MCF 10A (cell line): ENCODE measurements around the gene POLR3B. TPM values are rescaled to one million over a fixed set of nuclear protein-coding genes. Genes with fewer than 3 reads are reported as not detected.
"Not testable (repeated sequence)": the region's sequence is repeated elsewhere in the genome, so short reads cannot be mapped to it uniquely, and the experiment has no call there.

ENCODE experiments used
- BruUV-seq: library from RNA; stranded (reverse); fragments of 400-500 nt; replicated peaks from 2 replicates; lab custom pipeline; 2021; lab: Mats Ljungman, UMichigan
- CTCF ChIA-PET: fragments of 300-600 bp; sonication (Branson Sonifier 250); formaldehyde crosslinking; extraction: SDS; loops from one replicate; lab custom pipeline; 2021; ENCODE audit warnings: antibody characterized with exemption, inconsistent platforms; lab: Yijun Ruan, JAX
- POLR2A ChIA-PET: fragments of 300-600, 350-650 bp; sonication (Branson Sonifier 250); formaldehyde crosslinking; extraction: SDS; loops from one replicate; lab custom pipeline; 2020; ENCODE audit warnings: antibody characterized with exemption, inconsistent platforms; lab: Yijun Ruan, JAX
- DNase-seq: peaks from one replicate; pipeline ENCODE4 v3.0.0-alpha.2; 2018; ENCODE audit not compliant: unreplicated experiment
- H3K27ac Mint-ChIP-seq: one replicate; pipeline ENCODE4 v1.8.0; 2022; ENCODE audit warnings: mild to moderate bottlenecking, low read depth, mixed read lengths; ENCODE audit not compliant: unreplicated experiment
- H3K27me3 Mint-ChIP-seq: one replicate; pipeline ENCODE4 v1.8.0; 2022; ENCODE audit warnings: mixed read lengths; ENCODE audit not compliant: insufficient read depth, unreplicated experiment
- H3K36me3 Mint-ChIP-seq: one replicate; pipeline ENCODE4 v1.8.0; 2022; ENCODE audit warnings: mild to moderate bottlenecking, moderate library complexity, mixed read lengths; ENCODE audit not compliant: insufficient read depth, unreplicated experiment
- H3K4me1 Mint-ChIP-seq: one replicate; pipeline ENCODE4 v1.8.0; 2022; ENCODE audit warnings: mixed read lengths; ENCODE audit not compliant: insufficient read depth, unreplicated experiment
- H3K4me3 Mint-ChIP-seq: one replicate; pipeline ENCODE4 v1.8.0; 2022; ENCODE audit warnings: mild to moderate bottlenecking, moderate library complexity, mixed read lengths; ENCODE audit not compliant: unreplicated experiment
- H3K9me3 Mint-ChIP-seq: one replicate; pipeline ENCODE4 v1.8.0; 2022; ENCODE audit warnings: mixed read lengths; ENCODE audit not compliant: unreplicated experiment
- CTCF ChIP-seq: fragments of 200-600 bp; IDR thresholded peaks from one replicate; pipeline ENCODE4 v1.8.0; 2022; ENCODE audit warnings: antibody characterized with exemption, mild to moderate bottlenecking; ENCODE audit not compliant: unreplicated experiment
- intact Hi-C: fragments of 100-400 bp; cut with micrococcal nuclease; formaldehyde crosslinking; loops from 2 replicates; pipeline ENCODE4 v1.14.1; 2022
- total RNA-seq: library from RNA; stranded (reverse); gene quantifications from 2 replicates; pipeline ENCODE4 v1.2.3, GENCODE V29; 2022

POLR3B gene
- total RNA-seq, 1 experiment from 2014 or later = 15.7 TPM

GRCh38 chr12:106309671-106310505, 47.7 kb upstream of the POLR3B start:
- ChIA-PET CTCF (interaction anchor here (0.6 to 1.4 kb wide), 2 partner anchors 28 to 1066 kb away, joined by 3 to 7 read pairs; no protein-coding TSS in a partner anchor), POLR2A (interaction anchor here (0.7 to 2.0 kb wide), 2 partner anchors 8 to 183 kb away, joined by 3 to 5 read pairs; no protein-coding TSS in a partner anchor)
- H3K36me3 Mint-ChIP-seq = peaks cover 19% of the 10 kb centered on the region
- H3K4me1 Mint-ChIP-seq = peaks cover 28% of the 10 kb centered on the region
- DNase-seq = no peak
- no TSS peak for BruUV-seq
- intact Hi-C loops = no loop called here
- H3K27ac Mint-ChIP-seq = no peak overlapping the region
- no peaks in the 10 kb centered on the region for H3K9me3 Mint-ChIP-seq
- H3K4me3 Mint-ChIP-seq = no peak overlapping the region
- no peaks in the 10 kb centered on the region for H3K27me3 Mint-ChIP-seq
- no peak for TF ChIP-seq CTCF

GRCh38 chr12:106310687-106311086, 46.9 kb upstream of the POLR3B start:
- intact Hi-C loops = no loop called here
- peaks cover 21% of the 10 kb centered on the region for H3K4me1 Mint-ChIP-seq
- no peak overlapping the region for H3K4me3 Mint-ChIP-seq
- DNase-seq = no peak
- H3K36me3 Mint-ChIP-seq = peaks cover 27% of the 10 kb centered on the region
- no peaks in the 10 kb centered on the region for H3K27me3 Mint-ChIP-seq
- no peaks in the 10 kb centered on the region for H3K9me3 Mint-ChIP-seq
- ChIA-PET POLR2A (interaction anchor here (0.6 to 2.0 kb wide), 2 partner anchors 9 to 39 kb away, joined by 4 to 5 read pairs; no protein-coding TSS in a partner anchor), CTCF (interaction anchor here (0.6 to 1.4 kb wide), 2 partner anchors 28 to 1066 kb away, joined by 3 to 7 read pairs; no protein-coding TSS in a partner anchor)
- BruUV-seq = no TSS peak
- no peak for TF ChIP-seq CTCF
- no peak overlapping the region for H3K27ac Mint-ChIP-seq

GRCh38 chr12:106311139-106311538, 46.4 kb upstream of the POLR3B start:
- Mint-ChIP-seq H3K9me3 (no peaks in the 10 kb centered on the region), H3K36me3 (peaks cover 32% of the 10 kb centered on the region), H3K27me3 (no peaks in the 10 kb centered on the region), H3K27ac (no peak overlapping the region), H3K4me1 (peaks cover 21% of the 10 kb centered on the region), H3K4me3 (no peak overlapping the region)
- POLR2A ChIA-PET = interaction anchor here (0.6 to 2.0 kb wide), 3 partner anchors 10 to 47 kb away, joined by 4 to 5 read pairs (median 4); no protein-coding TSS in a partner anchor
- CTCF ChIA-PET = no interaction called here
- DNase-seq = no peak
- intact Hi-C loops = no loop called here
- BruUV-seq = no TSS peak
- no peak for TF ChIP-seq CTCF

- H3K27me3 Mint-ChIP-seq, DNase-seq, H3K27ac Mint-ChIP-seq, BruUV-seq, intact Hi-C loops, H3K9me3 Mint-ChIP-seq, H3K4me3 Mint-ChIP-seq: not testable (repeated sequence)
- POLR2A ChIA-PET = interaction anchor here (6.1 kb wide), 1 partner anchor 10 kb away, joined by 62 read pairs; the partner anchor contains the start of gene TCP11L2
- Mint-ChIP-seq H3K4me1 (peaks cover 32% of the 10 kb centered on the region), H3K36me3 (peaks cover 37% of the 10 kb centered on the region)
- CTCF ChIA-PET = interaction anchor here (0.6 to 0.8 kb wide), 2 partner anchors 12 to 164 kb away, joined by 3 to 4 read pairs; no protein-coding TSS in a partner anchor
Observed at GRCh38 chr12:106313413-106313812, 44.1 kb upstream of the POLR3B start.
